GM12878 (cell line): ENCODE measurements around the gene EYS. TPM values are rescaled to one million over a fixed set of nuclear protein-coding genes. Genes with fewer than 3 reads are reported as not detected.

ENCODE experiments used
- ATAC-seq: fragments of 200-7000 bp; cut with Tn5 transposase; 3 replicates; pipeline ENCODE4 v1.9.1; 2020; ENCODE audit warnings: mild to moderate bottlenecking, moderate library complexity
- BruUV-seq: library from RNA; stranded (reverse); fragments of 400-500 nt; replicated peaks from 2 replicates; lab custom pipeline; 2021; lab: Mats Ljungman, UMichigan
- CTCF ChIA-PET: fragments of 300-600 bp; sonication (Branson Sonifier 250); formaldehyde crosslinking; extraction: SDS; loops from one replicate; lab custom pipeline; 2021; ENCODE audit warnings: inconsistent platforms; lab: Yijun Ruan, JAX
- POLR2A ChIA-PET: fragments of 350-600 bp; formaldehyde crosslinking; extraction: SDS; loops from one replicate; lab custom pipeline; 2021; ENCODE audit warnings: inconsistent platforms; lab: Charles Lee
- RAD21 ChIA-PET: fragments of 300-600 bp; sonication (Branson Sonifier 250); formaldehyde crosslinking; loops from one replicate; lab custom pipeline; 2023; ENCODE audit warnings: antibody characterized with exemption; ENCODE audit not compliant: unreplicated experiment; lab: Charles Lee
- SMC1A ChIA-PET: fragments of 300-600 bp; sonication (Branson Sonifier 250); formaldehyde crosslinking; loops from one replicate; lab custom pipeline; 2023; ENCODE audit not compliant: unreplicated experiment, uncharacterized antibody; lab: Charles Lee
- DNase-seq: peaks from one replicate; pipeline ENCODE4 v3.0.0-alpha.2; 2011; ENCODE audit warnings: low read depth, low spot score
- FAIRE-seq: peaks from 3 replicates; lab custom pipeline; 2011; peaks lifted over from hg19 to GRCh38; lab: Jason Lieb, UNC
- H2AFZ ChIP-seq: 2 replicates; pipeline ENCODE4 v1.6.0; 2011; ENCODE audit warnings: low read depth, low read length, control low read depth; ENCODE audit not compliant: control insufficient read depth
- H3K27ac ChIP-seq: 2 replicates; pipeline ENCODE4 v1.5.1; 2011; ENCODE audit warnings: control low read depth; ENCODE audit not compliant: control insufficient read depth, insufficient read depth
- H3K27me3 ChIP-seq, 2 experiments: replicated peaks in 1 of 2; 2 replicates each; pipeline versions ENCODE4 v1.6.0 to v1.6.1; 2011; ENCODE audit warnings: low read length in 1 of 2; ENCODE audit not compliant: control insufficient read depth in 2 of 2, insufficient read depth in 2 of 2
- H3K36me3 ChIP-seq, 2 experiments: 2 replicates each; pipeline ENCODE4 v1.5.1; 2011; ENCODE audit warnings: low read length in 1 of 2; ENCODE audit not compliant: control insufficient read depth in 2 of 2, insufficient read depth in 2 of 2
- H3K4me1 ChIP-seq: 2 replicates; pipeline ENCODE4 v1.6.1; 2011; ENCODE audit warnings: mild to moderate bottlenecking, low read length, moderate library complexity, mixed read lengths; ENCODE audit not compliant: control insufficient read depth, insufficient read depth
- H3K4me2 ChIP-seq: 2 replicates; pipeline ENCODE4 v1.6.0; 2011; ENCODE audit warnings: control low read depth; ENCODE audit not compliant: control insufficient read depth, insufficient read depth
- H3K4me3 ChIP-seq: fragments of 200-600 bp; sonication (generic); 2 replicates; pipeline ENCODE4 v1.5.1; 2016
- H3K79me2 ChIP-seq: 2 replicates; pipeline ENCODE4 v1.6.0; 2011; ENCODE audit warnings: low read length; ENCODE audit not compliant: control insufficient read depth, insufficient read depth
- H3K9ac ChIP-seq: 2 replicates; pipeline ENCODE4 v1.8.0; 2011; ENCODE audit warnings: low read length, control low read depth, mixed read lengths; ENCODE audit not compliant: control insufficient read depth, insufficient read depth
- H3K9me3 ChIP-seq: replicated peaks from 3 replicates; pipeline ENCODE4 v1.5.1; 2011; ENCODE audit warnings: mild to moderate bottlenecking, low read length; ENCODE audit not compliant: control insufficient read depth, insufficient read depth
- H4K20me1 ChIP-seq: 2 replicates; pipeline ENCODE4 v1.6.0; 2011; ENCODE audit not compliant: control insufficient read depth, insufficient read depth
- CHD1 ChIP-seq: IDR thresholded peaks from 2 replicates; pipeline ENCODE4 v1.6.1; 2012; ENCODE audit warnings: low read depth, low read length, improper control_type of control experiment
- CHD4 ChIP-seq: fragments of 200-600 bp; sonication (generic); IDR thresholded peaks from 2 replicates; pipeline ENCODE4 v1.6.1; 2016; ENCODE audit warnings: mild to moderate bottlenecking
- DPF2 ChIP-seq: fragments of 450-650 bp; IDR thresholded peaks from 2 replicates; pipeline ENCODE4 v1.6.1; 2017; ENCODE audit warnings: mild to moderate bottlenecking
- FOS ChIP-seq: IDR thresholded peaks from 3 replicates; pipeline ENCODE4 v1.6.1; 2011; ENCODE audit warnings: borderline replicate concordance; ENCODE audit not compliant: insufficient read length; ENCODE audit errors: extremely low read depth
- IKZF2 ChIP-seq, 2 experiments: fragments of 450-650 bp; IDR thresholded peaks; 2 replicates each; pipeline ENCODE4 v1.6.1; 2017; ENCODE audit warnings: mild to moderate bottlenecking in 2 of 2, moderate library complexity in 2 of 2
- LARP7 ChIP-seq: fragments of 450-650 bp; IDR thresholded peaks from 2 replicates; pipeline ENCODE4 v1.6.1; 2017; ENCODE audit warnings: mild to moderate bottlenecking
- MYB ChIP-seq: fragments of 150-350 bp; IDR thresholded peaks from 2 replicates; pipeline ENCODE4 v1.6.1; 2014; ENCODE audit warnings: mild to moderate bottlenecking, low read depth, low read length, borderline replicate concordance
- NR2C2 ChIP-seq: IDR thresholded peaks from 2 replicates; pipeline ENCODE4 v1.6.1; 2011; ENCODE audit warnings: borderline replicate concordance, low read depth; ENCODE audit not compliant: control insufficient read depth, insufficient read length
- SIN3A ChIP-seq: IDR thresholded peaks from 2 replicates; pipeline ENCODE4 v1.6.1; 2012; ENCODE audit warnings: low read depth, low read length, improper control_type of control experiment
- SIX5 ChIP-seq: IDR thresholded peaks from 2 replicates; pipeline ENCODE4 v1.6.1; 2011; ENCODE audit warnings: mild to moderate bottlenecking, low read depth, low read length, moderate library complexity; ENCODE audit not compliant: severe bottlenecking
- SMC3 ChIP-seq: IDR thresholded peaks from 2 replicates; pipeline ENCODE4 v1.6.1; 2011; ENCODE audit warnings: low read length, improper control_type of control experiment, borderline replicate concordance
- SUZ12 ChIP-seq: fragments of 200-600 bp; sonication (generic); IDR thresholded peaks from one replicate; pipeline ENCODE4 v1.6.1; 2018; ENCODE audit warnings: antibody characterized with exemption, mild to moderate bottlenecking; ENCODE audit not compliant: unreplicated experiment
- YY1 ChIP-seq: IDR thresholded peaks from 2 replicates; pipeline ENCODE4 v1.6.1; 2011; ENCODE audit warnings: low read depth, mild to moderate bottlenecking, low read length
- WGBS: methylation state at CpG from one replicate; pipeline ENCODE4 v1.1.6; 2016; ENCODE audit warnings: low lambda C conversion rate; ENCODE audit not compliant: insufficient replicate concordance, insufficient coverage; ENCODE audit errors: missing lambda C conversion rate; 5-methylcytosine and 5-hydroxymethylcytosine counted together
- in situ Hi-C: fragments of 300-500 bp; cut with MboI; formaldehyde crosslinking; loops from 9 replicates; pipeline ENCODE4 v1.14.3; 2018; ENCODE audit warnings: mixed read lengths
- intact Hi-C: fragments of 100-400 bp; cut with micrococcal nuclease; formaldehyde crosslinking; loops from one replicate; pipeline ENCODE4 v1.14.2; 2022; ENCODE audit not compliant: unreplicated experiment
- polyA plus RNA-seq, 11 experiments: library from polyadenylated mRNA; depleted of rRNA in 4 of 11; unstranded in 6 of 11; stranded (reverse) in 5 of 11; fragments of >200 nt; fragmentation: Nextera tagmentation in 4 of 11; fragmentation: Illumina TruSeq in 1 of 11; extraction: Ambion mirVana in 4 of 11; extraction: Trizol in 1 of 11; gene quantifications; 1 replicate in 1 of 11; 2 replicates in 10 of 11; pipeline versions ENCODE4 v1.2.1 to v1.2.3, GENCODE V29; 2011 to 2016; ENCODE audit warnings: inconsistent platforms in 2 of 11, missing spikeins in 2 of 11, low read depth in 1 of 11
- total RNA-seq, 4 experiments: library from RNA; depleted of rRNA in 3 of 4; stranded (reverse); fragments of >200 nt in 3 of 4; fragmentation: Illumina TruSeq in 1 of 4; extraction: Trizol in 1 of 4; gene quantifications; 2 replicates each; pipeline versions ENCODE4 v1.2.1 to v1.2.3, GENCODE V29; 2013 to 2021
- TF ChIP-seq, protein P1 (sequence below): fragments of 450-650 bp; conservative IDR thresholded peaks from 2 replicates; pipeline ENCODE4 v1.6.1; 2017; ENCODE audit warnings: mild to moderate bottlenecking, moderate library complexity

EYS gene
- total and polyA plus RNA-seq, 10 of the 15 experiments (the other 5 are each of a cell fraction or from before 2014, with no cell fraction given) = under 0.01 to 0.14 (median 0.02) TPM; not detected in 1

DNA sequence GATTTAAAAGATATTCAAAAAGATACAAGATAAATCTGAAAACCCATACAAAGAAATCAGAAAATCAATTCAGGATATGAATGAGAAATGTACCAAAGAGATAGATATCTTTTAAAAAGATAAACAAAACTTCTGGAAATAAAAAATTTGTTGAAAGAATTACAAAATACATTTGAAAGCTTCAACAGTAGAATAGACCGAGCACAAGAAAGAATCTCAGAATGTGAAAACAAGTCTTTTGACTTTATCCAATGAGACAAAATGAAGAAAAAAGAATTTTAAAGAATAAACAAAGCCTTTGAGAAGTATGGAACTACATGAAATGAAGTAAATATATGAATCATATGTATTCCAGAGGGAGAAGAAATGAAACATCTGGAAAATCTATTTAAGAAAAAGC is 1011.0 kb downstream of the EYS start:
- Histone ChIP-seq H2AFZ (no peak overlapping the region), H3K9me3 (no peaks in the 10 kb centered on the region; the same call in 2 of the 3 replicates), H3K79me2 (no peaks in the 10 kb centered on the region), H3K4me1 (no peaks in the 10 kb centered on the region), H3K9ac (no peak overlapping the region), H3K36me3 (no peaks in the 10 kb centered on the region), H3K27me3 (no peaks in the 10 kb centered on the region), H3K4me3 (no peak overlapping the region), H4K20me1 (no peaks in the 10 kb centered on the region), H3K27ac (no peak overlapping the region), H3K4me2 (no peak overlapping the region)
- TF ChIP-seq, protein P1, sequence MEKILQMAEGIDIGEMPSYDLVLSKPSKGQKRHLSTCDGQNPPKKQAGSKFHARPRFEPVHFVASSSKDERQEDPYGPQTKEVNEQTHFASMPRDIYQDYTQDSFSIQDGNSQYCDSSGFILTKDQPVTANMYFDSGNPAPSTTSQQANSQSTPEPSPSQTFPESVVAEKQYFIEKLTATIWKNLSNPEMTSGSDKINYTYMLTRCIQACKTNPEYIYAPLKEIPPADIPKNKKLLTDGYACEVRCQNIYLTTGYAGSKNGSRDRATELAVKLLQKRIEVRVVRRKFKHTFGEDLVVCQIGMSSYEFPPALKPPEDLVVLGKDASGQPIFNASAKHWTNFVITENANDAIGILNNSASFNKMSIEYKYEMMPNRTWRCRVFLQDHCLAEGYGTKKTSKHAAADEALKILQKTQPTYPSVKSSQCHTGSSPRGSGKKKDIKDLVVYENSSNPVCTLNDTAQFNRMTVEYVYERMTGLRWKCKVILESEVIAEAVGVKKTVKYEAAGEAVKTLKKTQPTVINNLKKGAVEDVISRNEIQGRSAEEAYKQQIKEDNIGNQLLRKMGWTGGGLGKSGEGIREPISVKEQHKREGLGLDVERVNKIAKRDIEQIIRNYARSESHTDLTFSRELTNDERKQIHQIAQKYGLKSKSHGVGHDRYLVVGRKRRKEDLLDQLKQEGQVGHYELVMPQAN = no peak
- no peak for TF ChIP-seq CHD1
- ChIA-PET CTCF (no interaction called here), POLR2A (no interaction called here), RAD21 (no interaction called here), SMC1A (no interaction called here)
- in situ Hi-C loops (no loop called here), intact Hi-C loops (no loop called here)
- no peak for DNase-seq
- no TSS peak for BruUV-seq
- no peak for ATAC-seq
- 47% methylated on average over 1 of the region's 1 CpG for WGBS
- no peak for FAIRE-seq

DNA sequence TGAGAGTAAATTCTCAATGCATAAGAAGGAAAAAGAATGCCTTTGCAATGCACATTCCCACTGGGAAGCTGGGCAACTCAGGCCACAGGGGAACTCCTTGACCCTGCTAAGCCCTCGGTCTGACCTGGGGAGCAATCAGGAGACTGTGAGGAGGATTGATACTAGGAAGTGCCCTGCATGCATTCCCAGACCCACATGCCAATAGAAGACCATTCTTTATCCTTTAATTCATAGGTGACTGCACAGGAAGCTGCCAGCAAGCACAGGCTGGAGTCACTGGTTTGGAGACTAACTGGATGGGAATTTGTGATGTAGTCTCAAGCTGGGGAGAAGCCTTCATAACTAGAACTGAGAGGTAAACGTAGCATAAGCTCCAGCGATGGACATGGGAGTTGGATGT is 1012.7 kb downstream of the EYS start:
- no peak overlapping the region for H2AFZ ChIP-seq
- H3K27ac ChIP-seq = no peak overlapping the region
- ATAC-seq = no peak
- no peak overlapping the region for H3K4me2 ChIP-seq
- ChIA-PET RAD21 (no interaction called here), POLR2A (no interaction called here), SMC1A (interaction anchor here (0.5 kb wide), 1 partner anchor 594 kb away, joined by 3 read pairs; no protein-coding TSS in a partner anchor), CTCF (interaction anchor here (0.6 kb wide), 1 partner anchor 1235 kb away, joined by 4 read pairs; no protein-coding TSS in a partner anchor)
- 24% methylated on average over 3 of the region's 3 CpGs for WGBS
- H3K9ac ChIP-seq = no peak overlapping the region
- no peaks in the 10 kb centered on the region for H3K27me3 ChIP-seq
- no peak for DNase-seq
- H3K9me3 ChIP-seq = no peaks in the 10 kb centered on the region; the same call in 2 of the 3 replicates
- no peak overlapping the region for H3K4me3 ChIP-seq
- BruUV-seq = no TSS peak
- in situ Hi-C loops (no loop called here), intact Hi-C loops (no loop called here)
- no peaks in the 10 kb centered on the region for H3K79me2 ChIP-seq
- no peaks in the 10 kb centered on the region for H3K4me1 ChIP-seq
- TF ChIP-seq LARP7 = no peak
- TF ChIP-seq CHD4 = no peak
- TF ChIP-seq YY1 = no peak
- no peak for TF ChIP-seq SIN3A
- TF ChIP-seq SMC3 = no peak
- TF ChIP-seq MYB = no peak
- TF ChIP-seq, protein P1 = no peak
- no peak for TF ChIP-seq SIX5
- no peak for TF ChIP-seq NR2C2
- TF ChIP-seq IKZF2 (IDR thresholded peaks at IDR 0.05) = no peak
- TF ChIP-seq FOS = no peak
- TF ChIP-seq SUZ12 = no peak
- no peak for TF ChIP-seq DPF2
- no peaks in the 10 kb centered on the region for H3K36me3 ChIP-seq
- no peak for FAIRE-seq
- H4K20me1 ChIP-seq = no peaks in the 10 kb centered on the region
